ENCODE data around the gene PKHD1. TPM values are rescaled to one million over a fixed set of nuclear protein-coding genes. Genes with fewer than 3 reads are reported as not detected.
"Not testable (repeated sequence)": the region's sequence is repeated elsewhere in the genome, so short reads cannot be mapped to it uniquely, and the experiment has no call there.

PKHD1 gene
- total RNA-seq, 1 donor from 2014 or later = 0.49 TPM

DNA sequence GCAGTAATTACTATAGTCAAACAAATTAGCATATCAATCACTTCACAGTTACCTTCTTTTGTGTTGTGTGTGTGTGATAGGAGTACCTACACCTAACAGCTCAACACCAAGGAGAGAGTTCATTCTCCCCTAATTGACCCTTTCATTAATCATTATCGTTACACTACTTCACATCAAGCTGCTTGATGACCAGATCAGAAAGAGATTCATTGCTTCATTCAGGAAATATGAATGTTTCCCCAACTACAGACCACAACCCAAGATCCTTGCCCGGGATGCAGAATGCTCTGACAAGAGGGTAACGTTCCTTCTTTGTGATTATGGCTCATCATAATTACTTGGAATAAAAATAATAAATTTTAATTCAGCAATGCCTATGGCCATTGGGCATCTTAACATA lies 132.7 kb downstream of the PKHD1 start:
- Histone ChIP-seq H3K9me3 (no peaks in the 10 kb centered on the region), H3K27me3 (no peaks in the 10 kb centered on the region), H3K4me3 (no peak overlapping the region), H3K36me3 (no peaks in the 10 kb centered on the region), H3K27ac (no peak overlapping the region), H3K4me1 (no peaks in the 10 kb centered on the region)
- DNase-seq (ENCODE audit: extremely low spot score in 2 of 2) = no peak
- intact Hi-C loops (cut with DNase I) = no loop called here
- TF ChIP-seq, protein P1, sequence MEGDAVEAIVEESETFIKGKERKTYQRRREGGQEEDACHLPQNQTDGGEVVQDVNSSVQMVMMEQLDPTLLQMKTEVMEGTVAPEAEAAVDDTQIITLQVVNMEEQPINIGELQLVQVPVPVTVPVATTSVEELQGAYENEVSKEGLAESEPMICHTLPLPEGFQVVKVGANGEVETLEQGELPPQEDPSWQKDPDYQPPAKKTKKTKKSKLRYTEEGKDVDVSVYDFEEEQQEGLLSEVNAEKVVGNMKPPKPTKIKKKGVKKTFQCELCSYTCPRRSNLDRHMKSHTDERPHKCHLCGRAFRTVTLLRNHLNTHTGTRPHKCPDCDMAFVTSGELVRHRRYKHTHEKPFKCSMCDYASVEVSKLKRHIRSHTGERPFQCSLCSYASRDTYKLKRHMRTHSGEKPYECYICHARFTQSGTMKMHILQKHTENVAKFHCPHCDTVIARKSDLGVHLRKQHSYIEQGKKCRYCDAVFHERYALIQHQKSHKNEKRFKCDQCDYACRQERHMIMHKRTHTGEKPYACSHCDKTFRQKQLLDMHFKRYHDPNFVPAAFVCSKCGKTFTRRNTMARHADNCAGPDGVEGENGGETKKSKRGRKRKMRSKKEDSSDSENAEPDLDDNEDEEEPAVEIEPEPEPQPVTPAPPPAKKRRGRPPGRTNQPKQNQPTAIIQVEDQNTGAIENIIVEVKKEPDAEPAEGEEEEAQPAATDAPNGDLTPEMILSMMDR (IDR thresholded peaks at IDR 0.05) = no peak
- TF ChIP-seq POLR2AphosphoS5 (IDR thresholded peaks at IDR 0.05; ENCODE audit: insufficient read depth in 1 of 2, low read depth in 1 of 2) (no peak), POLR2A (IDR thresholded peaks at IDR 0.05) (no peak)

- no peak for DNase-seq (ENCODE audit: extremely low spot score in 2 of 2)
- no peak for TF ChIP-seq POLR2A (IDR thresholded peaks at IDR 0.05)
- no peaks in the 10 kb centered on the region for H3K4me1 ChIP-seq
- no peak overlapping the region for H3K4me3 ChIP-seq
- no peak overlapping the region for H3K27ac ChIP-seq
- intact Hi-C loops (cut with DNase I) = no loop called here
- H3K27me3 ChIP-seq = no peaks in the 10 kb centered on the region
- no peaks in the 10 kb centered on the region for H3K9me3 ChIP-seq
- no peaks in the 10 kb centered on the region for H3K36me3 ChIP-seq
Observed at GRCh38 chr6:51953246-51953645, 134.2 kb downstream of the PKHD1 start.

- DNase-seq (ENCODE audit: extremely low spot score in 2 of 2) = no peak
- no peaks in the 10 kb centered on the region for H3K4me1 ChIP-seq
- no peak for TF ChIP-seq POLR2AphosphoS5 (IDR thresholded peaks at IDR 0.05; ENCODE audit: insufficient read depth in 1 of 2, low read depth in 1 of 2)
- TF ChIP-seq POLR2A (IDR thresholded peaks at IDR 0.05) = no peak
- TF ChIP-seq, protein P1 (IDR thresholded peaks at IDR 0.05) = no peak
- no peaks in the 10 kb centered on the region for H3K9me3 ChIP-seq
- intact Hi-C loops (cut with DNase I) = no loop called here
- no peaks in the 10 kb centered on the region for H3K27me3 ChIP-seq
- no peaks in the 10 kb centered on the region for H3K36me3 ChIP-seq
- no peak overlapping the region for H3K27ac ChIP-seq
- no peak overlapping the region for H3K4me3 ChIP-seq
Observed at GRCh38 chr6:51951924-51952323, 135.5 kb downstream of the PKHD1 start.

DNA sequence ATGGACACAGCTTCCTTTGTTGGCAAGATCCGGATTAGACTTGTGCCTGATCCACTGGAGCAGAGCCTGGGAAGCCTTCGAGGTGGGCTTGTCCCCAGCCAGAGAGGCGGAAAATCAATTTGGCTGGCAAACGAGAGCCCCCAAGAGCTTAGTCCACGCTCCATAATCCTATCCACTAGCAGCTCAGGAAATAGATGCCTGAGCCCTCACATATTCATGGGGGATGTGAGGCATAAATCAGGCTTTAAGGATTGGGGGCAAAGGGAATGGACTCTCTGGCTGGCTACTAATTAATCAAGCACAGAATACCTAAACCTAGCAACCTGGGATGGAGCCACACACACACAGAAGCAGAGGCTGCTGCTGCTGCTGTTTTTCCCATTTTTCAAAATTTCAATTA lies 137.9 kb downstream of the PKHD1 start:
- intact Hi-C loops (cut with DNase I) = no loop called here
- no peaks in the 10 kb centered on the region for H3K27me3 ChIP-seq
- no peak overlapping the region for H3K4me3 ChIP-seq
- DNase-seq (ENCODE audit: extremely low spot score in 2 of 2) = no peak
- TF ChIP-seq POLR2A (IDR thresholded peaks at IDR 0.05) (no peak), POLR2AphosphoS5 (IDR thresholded peaks at IDR 0.05; ENCODE audit: insufficient read depth in 1 of 2, low read depth in 1 of 2) (no peak)
- TF ChIP-seq, protein P1 (IDR thresholded peaks at IDR 0.05) = no peak
- H3K36me3 ChIP-seq = no peaks in the 10 kb centered on the region
- H3K4me1 ChIP-seq = no peaks in the 10 kb centered on the region
- H3K27ac ChIP-seq = no peak overlapping the region
- H3K9me3 ChIP-seq = no peaks in the 10 kb centered on the region

DNA sequence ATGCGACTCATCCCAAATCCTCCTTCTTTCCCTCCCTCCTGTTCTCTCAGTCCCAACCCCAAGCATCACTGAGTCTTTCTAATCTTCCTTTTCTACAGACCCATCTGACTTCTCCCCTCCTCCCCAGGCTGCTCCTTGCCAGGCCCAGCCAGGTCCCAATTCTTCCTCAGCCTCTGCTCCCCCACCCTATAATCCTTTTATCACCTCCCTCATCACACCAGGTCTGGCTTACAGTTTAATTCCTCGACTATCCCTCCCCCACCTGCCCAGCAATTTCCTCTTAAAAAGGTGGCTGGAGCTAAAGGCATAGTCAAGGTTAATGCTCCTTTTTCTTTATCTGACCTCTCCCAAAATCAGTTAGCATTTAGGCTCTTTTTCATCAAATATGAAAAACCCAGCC lies 147.7 kb downstream of the PKHD1 start:
- H3K4me1 ChIP-seq; H3K4me3 ChIP-seq; H3K9me3 ChIP-seq; DNase-seq (ENCODE audit: extremely low spot score in 2 of 2); H3K36me3 ChIP-seq; H3K27ac ChIP-seq; intact Hi-C loops (cut with DNase I); H3K27me3 ChIP-seq: not testable (repeated sequence)

DNA sequence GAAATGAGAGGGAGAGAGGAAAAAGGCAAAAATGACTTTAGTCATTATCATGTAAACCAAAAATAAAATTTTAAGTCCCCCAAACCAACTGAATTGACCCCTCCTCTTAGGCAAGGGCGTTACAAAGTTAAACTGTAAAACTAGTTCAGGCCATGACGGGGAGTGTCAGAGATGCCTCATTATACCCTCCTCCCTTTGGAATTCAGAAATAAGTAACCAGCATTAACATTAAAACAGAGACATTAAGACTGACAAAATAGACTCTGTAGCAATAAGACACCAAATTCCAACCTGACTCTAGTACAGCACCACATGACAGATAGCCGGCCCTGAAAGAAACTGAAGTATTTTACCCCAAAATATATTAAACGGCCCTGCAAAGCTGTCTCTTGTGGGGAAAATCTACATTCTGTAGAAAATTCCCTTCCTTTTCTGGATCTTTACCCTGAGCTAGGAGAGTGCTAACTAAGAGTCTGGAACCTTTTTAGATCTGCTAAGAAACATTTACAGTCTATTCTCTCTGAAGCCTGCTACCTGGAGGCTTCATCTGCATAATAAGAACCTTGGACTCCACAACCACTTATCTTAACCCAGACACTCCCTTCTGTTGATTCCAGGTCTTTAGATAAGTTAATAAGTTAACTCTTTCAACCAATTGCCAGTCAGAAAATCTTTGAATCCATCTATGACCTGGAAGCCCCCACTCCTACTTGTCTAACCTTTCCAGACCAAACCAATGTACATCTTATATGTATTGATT lies 150.7 kb downstream of the PKHD1 start:
- H3K4me3 ChIP-seq = no peak overlapping the region
- no peaks in the 10 kb centered on the region for H3K9me3 ChIP-seq
- H3K4me1 ChIP-seq = no peaks in the 10 kb centered on the region
- H3K27me3 ChIP-seq = no peaks in the 10 kb centered on the region
- intact Hi-C loops (cut with DNase I) = no loop called here
- DNase-seq (ENCODE audit: extremely low spot score in 2 of 2) = no peak
- no peaks in the 10 kb centered on the region for H3K36me3 ChIP-seq
- no peak overlapping the region for H3K27ac ChIP-seq
- no peak for TF ChIP-seq POLR2AphosphoS5 (IDR thresholded peaks at IDR 0.05; ENCODE audit: insufficient read depth in 1 of 2, low read depth in 1 of 2)
- TF ChIP-seq, protein P1 (IDR thresholded peaks at IDR 0.05) = no peak
- no peak for TF ChIP-seq POLR2A (IDR thresholded peaks at IDR 0.05)
